H1 (cell line): ENCODE data around the gene UBTD1. TPM values are rescaled to one million over a fixed set of nuclear protein-coding genes. Genes with fewer than 3 reads are reported as not detected.

ENCODE experiments used
- CTCF ChIA-PET: fragments of 300-600 bp; sonication (Branson Sonifier 250); formaldehyde crosslinking; loops from one replicate; lab custom pipeline; 2021; ENCODE audit not compliant: partially characterized antibody; lab: Charles Lee
- POLR2A ChIA-PET: fragments of 300-600 bp; sonication (Branson Sonifier 250); formaldehyde crosslinking; loops from one replicate; lab custom pipeline; 2021; ENCODE audit warnings: inconsistent platforms; ENCODE audit not compliant: partially characterized antibody; lab: Charles Lee
- DNase-seq, 2 experiments: peaks; one replicate each; pipeline versions ENCODE4 v3.0.0 to v3.0.0-alpha.2; 2010 to 2022; ENCODE audit warnings: low spot score in 2 of 2, low read depth in 1 of 2, mixed read lengths in 1 of 2
- FAIRE-seq: peaks from 2 replicates; lab custom pipeline; 2011; peaks lifted over from hg19 to GRCh38; lab: Jason Lieb, UNC
- H2AFZ ChIP-seq: 2 replicates; pipeline ENCODE4 v1.8.1; 2012; ENCODE audit warnings: low read length, inconsistent platforms
- H2AK5ac ChIP-seq: 2 replicates; pipeline ENCODE4 v1.6.1; 2013; ENCODE audit warnings: low read depth, low read length
- H2BK120ac ChIP-seq: replicated peaks from 2 replicates; pipeline ENCODE3; 2013; ENCODE audit warnings: low read depth, low read length, inconsistent platforms
- H2BK12ac ChIP-seq: 2 replicates; pipeline ENCODE4 v1.6.1; 2013; ENCODE audit warnings: low read depth, low read length
- H2BK15ac ChIP-seq: 2 replicates; pipeline ENCODE4 v1.6.1; 2013; ENCODE audit warnings: low read length
- H2BK20ac ChIP-seq: 2 replicates; pipeline ENCODE4 v1.6.1; 2013; ENCODE audit warnings: low read length
- H2BK5ac ChIP-seq: 2 replicates; pipeline ENCODE4 v1.6.1; 2013; ENCODE audit warnings: low read depth, low read length
- H3K14ac ChIP-seq: 2 replicates; pipeline ENCODE4 v1.6.1; 2013; ENCODE audit warnings: inconsistent platforms; ENCODE audit not compliant: insufficient read length
- H3K18ac ChIP-seq: 2 replicates; pipeline ENCODE4 v1.6.1; 2013; ENCODE audit warnings: low read length; ENCODE audit errors: extremely low read depth
- H3K23ac ChIP-seq: 2 replicates; pipeline ENCODE4 v1.6.1; 2013; ENCODE audit warnings: inconsistent platforms; ENCODE audit not compliant: insufficient read length
- H3K23me2 ChIP-seq: 2 replicates; pipeline ENCODE4 v1.6.1; 2013; ENCODE audit warnings: low read depth, low read length
- H3K27ac ChIP-seq: 2 replicates; pipeline ENCODE4 v1.6.1; 2011; ENCODE audit warnings: low read depth, low read length, inconsistent platforms
- H3K27me3 ChIP-seq, 4 experiments: replicated peaks in 1 of 4; 1 replicate in 1 of 4; 2 replicates in 3 of 4; pipeline versions ENCODE4 v1.6.1 to v1.8.1; 2011 to 2013; ENCODE audit warnings: low read length in 3 of 4, mild to moderate bottlenecking in 3 of 4, inconsistent platforms in 2 of 4, mixed read lengths in 2 of 4, moderate library complexity in 1 of 4; ENCODE audit not compliant: control insufficient read depth in 3 of 4, insufficient read depth in 3 of 4; ENCODE audit errors: extremely low read depth in 1 of 4
- H3K36me3 ChIP-seq, 4 experiments: 2 replicates each; pipeline versions ENCODE4 v1.6.1 to v1.8.1; 2011 to 2013; ENCODE audit warnings: mild to moderate bottlenecking in 4 of 4, low read length in 3 of 4, moderate library complexity in 2 of 4, control low read depth in 1 of 4, inconsistent platforms in 1 of 4; ENCODE audit not compliant: insufficient read depth in 4 of 4, control insufficient read depth in 2 of 4
- H3K4ac ChIP-seq: replicated peaks from 2 replicates; pipeline ENCODE3; 2013; ENCODE audit warnings: low read length, low read depth, mixed read lengths, inconsistent platforms; ENCODE audit not compliant: insufficient read length
- H3K4me1 ChIP-seq, 4 experiments: replicated peaks in 1 of 4; 1 replicate in 1 of 4; 2 replicates in 3 of 4; pipeline versions ENCODE4 v1.6.1 to v1.8.1; 2011 to 2013; ENCODE audit warnings: low read length in 3 of 4, inconsistent platforms in 2 of 4, mixed read lengths in 1 of 4; ENCODE audit not compliant: insufficient read depth in 4 of 4, control insufficient read depth in 3 of 4
- H3K4me2 ChIP-seq, 2 experiments: 2 replicates each; pipeline versions ENCODE4 v1.6.1 to v1.8.1; 2011 to 2013; ENCODE audit warnings: low read depth in 2 of 2, low read length in 2 of 2, control low read depth in 1 of 2, inconsistent platforms in 1 of 2, mild to moderate bottlenecking in 1 of 2; ENCODE audit not compliant: insufficient read depth in 1 of 2
- H3K4me3 ChIP-seq, 4 experiments: fragments of 200-600, 300-600 bp in 1 of 4; sonication (generic), shearing (Covaris generic), sonication (Bioruptor Twin) in 1 of 4; 2 replicates each; pipeline versions ENCODE4 v1.5.1 to v1.8.1; 2011 to 2016; ENCODE audit warnings: low read length in 4 of 4, low read depth in 3 of 4, control low read depth in 2 of 4, inconsistent platforms in 2 of 4, mild to moderate bottlenecking in 2 of 4, mixed read lengths in 1 of 4, moderate library complexity in 1 of 4; ENCODE audit not compliant: insufficient read depth in 2 of 4; ENCODE audit errors: extremely low read depth in 1 of 4
- H3K56ac ChIP-seq: replicated peaks from 2 replicates; pipeline ENCODE3; 2013; ENCODE audit warnings: low read depth, mild to moderate bottlenecking, mixed read lengths, low read length, inconsistent platforms; ENCODE audit not compliant: insufficient read length
- H3K79me1 ChIP-seq: 2 replicates; pipeline ENCODE4 v1.6.1; 2013; ENCODE audit warnings: low read depth, low read length, control low read depth
- H3K79me2 ChIP-seq, 2 experiments: 2 replicates each; pipeline versions ENCODE4 v1.6.1 to v1.8.1; 2012 to 2013; ENCODE audit warnings: low read length in 2 of 2, mild to moderate bottlenecking in 2 of 2, inconsistent platforms in 1 of 2; ENCODE audit not compliant: insufficient read depth in 2 of 2, control insufficient read depth in 1 of 2
- H3K9ac ChIP-seq, 4 experiments: replicated peaks in 1 of 4; 1 replicate in 1 of 4; 2 replicates in 3 of 4; pipeline versions ENCODE4 v1.6.1 to v1.8.1; 2011 to 2013; ENCODE audit warnings: low read depth in 3 of 4, low read length in 3 of 4, control low read depth in 2 of 4, mild to moderate bottlenecking in 2 of 4, moderate library complexity in 2 of 4, inconsistent platforms in 1 of 4; ENCODE audit errors: extremely low read depth in 1 of 4
- H3K9me3 ChIP-seq, 2 experiments: 2 replicates each; pipeline versions ENCODE4 v1.6.1 to v1.8.1; 2012 to 2013; ENCODE audit warnings: mild to moderate bottlenecking in 2 of 2, moderate library complexity in 2 of 2, control low read depth in 1 of 2, inconsistent platforms in 1 of 2, low read depth in 1 of 2, low read length in 1 of 2, mixed read lengths in 1 of 2; ENCODE audit not compliant: insufficient read depth in 2 of 2
- H4K20me1 ChIP-seq, 2 experiments: replicated peaks in 1 of 2; 2 replicates each; pipeline versions ENCODE3 to v1.8.1; 2011 to 2013; ENCODE audit warnings: inconsistent platforms in 2 of 2, low read length in 2 of 2, mild to moderate bottlenecking in 1 of 2; ENCODE audit not compliant: insufficient read depth in 2 of 2, control insufficient read depth in 1 of 2
- H4K5ac ChIP-seq: 2 replicates; pipeline ENCODE4 v1.6.1; 2013; ENCODE audit warnings: low read length, low read depth, mixed read lengths, inconsistent platforms; ENCODE audit not compliant: insufficient read length
- H4K8ac ChIP-seq: 2 replicates; pipeline ENCODE4 v1.8.0; 2013; ENCODE audit warnings: mild to moderate bottlenecking, moderate library complexity, low read length, inconsistent platforms; ENCODE audit not compliant: insufficient read depth; ENCODE audit errors: extremely low read depth
- H4K91ac ChIP-seq: replicated peaks from 2 replicates; pipeline ENCODE3; 2013; ENCODE audit warnings: low read length, mixed read lengths, inconsistent platforms; ENCODE audit not compliant: insufficient read length
- ATF2 ChIP-seq: IDR thresholded peaks from 2 replicates; pipeline ENCODE4 v1.6.1; 2012; ENCODE audit warnings: low read length, inconsistent platforms
- FOSL1 ChIP-seq: IDR thresholded peaks from 2 replicates; pipeline ENCODE4 v1.6.1; 2011; ENCODE audit warnings: mild to moderate bottlenecking, low read depth, low read length, moderate library complexity; ENCODE audit not compliant: insufficient read depth
- RNF2 ChIP-seq: fragments of 200-900, 300-1000 bp; sonication (generic); IDR thresholded peaks from 2 replicates; pipeline ENCODE4 v1.7.1; 2016; ENCODE audit warnings: borderline replicate concordance, low read depth, mild to moderate bottlenecking, antibody characterized with exemption, low read length; ENCODE audit not compliant: poor library complexity, severe bottlenecking; ENCODE audit errors: missing control alignments
- WGBS, 2 experiments: shearing (Covaris generic) in 1 of 2; methylation state at CpG; one replicate each; pipeline versions ENCODE4 v1.1.6 to v1.1.7; 2013 to 2015; ENCODE audit warnings: low lambda C conversion rate in 2 of 2, mixed read lengths in 2 of 2, inconsistent platforms in 1 of 2, low coverage in 1 of 2, missing lambda C conversion rate in 1 of 2; ENCODE audit not compliant: insufficient replicate concordance in 2 of 2, insufficient coverage in 1 of 2, insufficient read length in 1 of 2; ENCODE audit errors: extremely low coverage in 1 of 2, missing lambda C conversion rate in 1 of 2; 5-methylcytosine and 5-hydroxymethylcytosine counted together
- polyA plus RNA-seq, 7 experiments: library from polyadenylated mRNA; depleted of rRNA in 3 of 7; stranded (reverse) in 5 of 7; unstranded in 2 of 7; fragments of >200 nt in 5 of 7; fragments of 200-250 nt in 2 of 7; gene quantifications; 1 replicate in 5 of 7; 2 replicates in 1 of 7; 4 replicates in 1 of 7; pipeline versions ENCODE4 v1.2.1 to v1.2.3, GENCODE V29; 2011 to 2013; ENCODE audit warnings: missing spikeins in 2 of 7, mixed read lengths in 2 of 7
- total RNA-seq: library from RNA; stranded (reverse); fragmentation: NEBNext Ultra II Directional; extraction: Animal tissue kit (Norgen Biotek cat#: 25700); gene quantifications from 2 replicates; pipeline ENCODE4 v1.2.1, GENCODE V29; 2021

Gene UBTD1
- total and polyA plus RNA-seq, 2 of the 8 experiments (the other 6 are each of a cell fraction or from before 2014, with no cell fraction given): 22.3 to 36.2 TPM

GRCh38 chr10:97452352-97452751 lies 46.4 kb upstream of the UBTD1 start:
- Histone ChIP-seq H2AFZ (no peak overlapping the region), H3K4me1 (no peaks in the 10 kb centered on the region; a peak in 1 of 7 replicates), H3K79me1 (peaks cover 6% of the 10 kb centered on the region; the same call in 1 of the 2 replicates), H3K56ac (no peak overlapping the region), H2BK12ac (no peak overlapping the region), H3K27me3 (no peaks in the 10 kb centered on the region), H2AK5ac (no peak overlapping the region), H4K5ac (no peak overlapping the region), H3K23me2 (no peaks in the 10 kb centered on the region), H2BK5ac (no peak overlapping the region), H3K9me3 (no peaks in the 10 kb centered on the region), H3K4ac (no peak overlapping the region), H3K4me3 (no peak overlapping the region), H3K9ac (no peak overlapping the region), H3K27ac (no peak overlapping the region), H3K79me2 (peaks cover under 1 to 16% of the 10 kb centered on the region in 2 experiments), H4K91ac (no peak overlapping the region), H2BK15ac (no peak overlapping the region), H3K14ac (no peak overlapping the region), H3K18ac (no peak overlapping the region), H3K23ac (no peak overlapping the region), H4K20me1 (peaks cover 1 to 16% of the 10 kb centered on the region in 2 experiments), H2BK120ac (no peak overlapping the region), H3K36me3 (peaks cover 2 to 50% (median 30%) of the 10 kb centered on the region in 4 experiments; a peak in 7 of 8 replicates), H4K8ac (no peak overlapping the region; the same call in 1 of the 2 replicates), H2BK20ac (no peak overlapping the region), H3K4me2 (no peak overlapping the region)
- CTCF ChIA-PET: interaction anchor here (0.9 to 7.2 kb wide), 6 partner anchors 9 to 160 kb away, joined by 3 to 40 read pairs (median 3); partner anchors contain the start of gene ANKRD2
- no peak for TF ChIP-seq RNF2
- 0 out of 2 replicates have a peak, but pooled peaks have one; percentile 47 for TF ChIP-seq ATF2
- no peak for TF ChIP-seq FOSL1
- POLR2A ChIA-PET: interaction anchor here (0.8 to 13.1 kb wide), 5 partner anchors 10 to 47 kb away, joined by 3 to 105 read pairs (median 4); partner anchors contain the start of gene UBTD1
- WGBS, 2 experiments: 87% methylated on average over 6 of the region's 6 CpGs; no CpG with 5 or more reads in 1 of the 2 experiments
- FAIRE-seq (no peak), DNase-seq (no peak)
